A549 (cell line): ENCODE results near the gene PRSS36. TPM values are rescaled to one million over a fixed set of nuclear protein-coding genes. Genes with fewer than 3 reads are reported as not detected.

Experiments
- ATAC-seq, 2 experiments: fragments of 200-7000 bp in 1 of 2; fragments of >200 bp in 1 of 2; cut with Nextera tagmentation in 1 of 2; cut with Tn5 transposase in 1 of 2; 3 replicates each; pipeline versions ENCODE4 v1.8.0 to v1.9.1; 2018 to 2020; ENCODE audit warnings: mild to moderate bottlenecking in 1 of 2, moderate library complexity in 1 of 2
- CTCF ChIA-PET: fragments of 300-600 bp; sonication (Branson Sonifier 250); formaldehyde crosslinking; extraction: SDS; loops from one replicate; lab custom pipeline; 2021; ENCODE audit warnings: antibody characterized with exemption, inconsistent platforms; lab: Yijun Ruan, JAX
- POLR2A ChIA-PET: fragments of 350-600 bp; formaldehyde crosslinking; extraction: SDS; loops from one replicate; lab custom pipeline; 2021; ENCODE audit warnings: antibody characterized with exemption, inconsistent platforms; lab: Yijun Ruan, JAX
- DNase-seq, 2 experiments: peaks; one replicate each; pipeline versions ENCODE4 v3.0.0 to v3.0.0-alpha.2; 2011 to 2016; ENCODE audit warnings: low read depth in 1 of 2, low spot score in 1 of 2
- FAIRE-seq: peaks from 2 replicates; lab custom pipeline; 2011; peaks lifted over from hg19 to GRCh38; lab: Jason Lieb, UNC
- H3K27ac ChIP-seq, 2 experiments: fragments of >200 bp; sonication (Bioruptor Twin); formaldehyde crosslinking; 3 replicates each; pipeline ENCODE4 v1.5.1; 2016 to 2017
- H3K4me1 ChIP-seq: fragments of >200 bp; sonication (Bioruptor Twin); formaldehyde crosslinking; 3 replicates; pipeline ENCODE4 v1.6.1; 2016
- H3K4me2 ChIP-seq: fragments of >200 bp; sonication (Bioruptor Twin); formaldehyde crosslinking; 3 replicates; pipeline ENCODE4 v1.6.1; 2016
- H3K4me3 ChIP-seq: fragments of >200 bp; sonication (Bioruptor Twin); formaldehyde crosslinking; 3 replicates; pipeline ENCODE4 v1.5.1; 2016
- H3K9me3 ChIP-seq: fragments of >200 bp; sonication (Bioruptor Twin); formaldehyde crosslinking; 3 replicates; pipeline ENCODE4 v1.6.1; 2016
- EHF ChIP-seq: fragments of 250-450 bp; sonication (Bioruptor Pico); IDR thresholded peaks from 2 replicates; pipeline ENCODE4 v1.5.0; 2020; ENCODE audit warnings: mild to moderate bottlenecking
- EP300 ChIP-seq, 2 experiments: fragments of >200 bp; sonication (Bioruptor Twin); formaldehyde crosslinking; IDR thresholded peaks; 2 replicates in 1 of 2; 3 replicates in 1 of 2; pipeline ENCODE4 v1.6.1; 2016 to 2017
- FOSB ChIP-seq: fragments of 250-450 bp; sonication (Bioruptor Pico); IDR thresholded peaks from 2 replicates; pipeline ENCODE4 v1.5.0; 2020; ENCODE audit warnings: mild to moderate bottlenecking, moderate library complexity
- HDAC2 ChIP-seq: fragments of 200-600 bp; sonication (generic); IDR thresholded peaks from 2 replicates; pipeline ENCODE4 v1.6.1; 2016
- HEYL ChIP-seq: fragments of 250-450 bp; sonication (Bioruptor Pico); IDR thresholded peaks from 2 replicates; pipeline ENCODE4 v1.8.0; 2021; ENCODE audit warnings: mild to moderate bottlenecking, moderate library complexity
- HOXA7 ChIP-seq: fragments of 250-450 bp; sonication (Bioruptor Pico); IDR thresholded peaks from 2 replicates; pipeline ENCODE4 v1.5.0; 2020; ENCODE audit warnings: mild to moderate bottlenecking, moderate library complexity
- JUNB ChIP-seq: fragments of >200 bp; sonication (Bioruptor Twin); formaldehyde crosslinking; IDR thresholded peaks from 2 replicates; pipeline ENCODE4 v1.6.1; 2016
- MAFK ChIP-seq: fragments of 450-650 bp; IDR thresholded peaks from 2 replicates; pipeline ENCODE4 v1.6.1; 2014; ENCODE audit not compliant: partially characterized antibody
- MAX ChIP-seq: IDR thresholded peaks from 2 replicates; pipeline ENCODE4 v1.6.1; 2012
- NFE2L2 ChIP-seq: fragments of 150-350 bp; conservative IDR thresholded peaks from 2 replicates; pipeline ENCODE4 v1.6.1; 2014; ENCODE audit warnings: low read length
- NPAS2 ChIP-seq: fragments of 250-450 bp; sonication (Bioruptor Pico); IDR thresholded peaks from 2 replicates; pipeline ENCODE4 v1.8.0; 2022; ENCODE audit warnings: mild to moderate bottlenecking, moderate library complexity, borderline replicate concordance
- NR3C1 ChIP-seq: fragments of >200 bp; sonication (Bioruptor Twin); formaldehyde crosslinking; IDR thresholded peaks from 3 replicates; pipeline ENCODE4 v1.6.1; 2017
- ZC3H11A ChIP-seq: fragments of 450-650 bp; IDR thresholded peaks from 2 replicates; pipeline ENCODE4 v1.6.1; 2014; ENCODE audit warnings: antibody characterized with exemption, mild to moderate bottlenecking
- WGBS: methylation state at CpG from one replicate; pipeline ENCODE4 v1.1.6; 2017; ENCODE audit errors: missing lambda C conversion rate; 5-methylcytosine and 5-hydroxymethylcytosine counted together
- polyA plus RNA-seq, 4 experiments: library from polyadenylated mRNA; depleted of rRNA in 3 of 4; stranded (reverse); fragments of >200 nt; fragmentation: RNase III in 1 of 4; extraction: RNeasy Plus Mini Kit Qiagen cat#74134 plus additional on column Dnase treatment in 1 of 4; gene quantifications; 2 replicates in 3 of 4; 3 replicates in 1 of 4; pipeline ENCODE4 v1.2.3, GENCODE V29; 2011 to 2017
- TF ChIP-seq, protein P1 (sequence below): fragments of >200 bp; sonication (Bioruptor Twin); formaldehyde crosslinking; IDR thresholded peaks from 2 replicates; pipeline ENCODE4 v1.6.1; 2016
- TF ChIP-seq, protein P2 (sequence below): fragments of 250-450 bp; sonication (Bioruptor Pico); IDR thresholded peaks from 2 replicates; pipeline ENCODE4 v1.5.0; 2020; ENCODE audit warnings: low read depth, mild to moderate bottlenecking, moderate library complexity
- TF ChIP-seq, protein P3 (sequence below): IDR thresholded peaks from 2 replicates; pipeline ENCODE4 v1.6.1; 2012
- TF ChIP-seq, protein P4 (sequence below): fragments of >200 bp; sonication (Bioruptor Twin); formaldehyde crosslinking; IDR thresholded peaks from 3 replicates; pipeline ENCODE4 v1.5.1; 2016

PRSS36 gene
- polyA plus RNA-seq, 2 of the 4 experiments (the other 2 are of a cell fraction): 0.41 to 0.75 TPM

DNA sequence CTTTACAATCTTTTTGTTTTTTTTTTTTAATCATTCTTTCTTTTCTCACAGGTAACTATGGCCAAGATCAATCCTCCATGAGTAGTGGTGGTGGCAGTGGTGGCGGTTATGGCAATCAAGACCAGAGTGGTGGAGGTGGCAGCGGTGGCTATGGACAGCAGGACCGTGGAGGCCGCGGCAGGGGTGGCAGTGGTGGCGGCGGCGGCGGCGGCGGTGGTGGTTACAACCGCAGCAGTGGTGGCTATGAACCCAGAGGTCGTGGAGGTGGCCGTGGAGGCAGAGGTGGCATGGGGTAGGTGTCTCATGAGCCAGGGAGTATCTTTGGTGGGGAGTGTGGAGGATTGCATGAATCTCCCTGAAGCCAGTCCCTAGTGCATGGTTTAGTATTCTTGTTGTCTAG lies 35.0 kb upstream of the PRSS36 start:
- H3K4me1 ChIP-seq: peaks cover 29% of the 10 kb centered on the region
- H3K4me2 ChIP-seq: no peak overlapping the region
- H3K9me3 ChIP-seq: no peaks in the 10 kb centered on the region
- H3K27ac ChIP-seq: no peak overlapping the region
- H3K4me3 ChIP-seq: no peak overlapping the region
- TF ChIP-seq HDAC2 (no peak), NPAS2 (CRISPR knock-in tag) (no peak), HEYL (CRISPR knock-in tag) (no peak), ZC3H11A (no peak), MAX (no peak), NR3C1 (no peak)
- TF ChIP-seq, protein P1, sequence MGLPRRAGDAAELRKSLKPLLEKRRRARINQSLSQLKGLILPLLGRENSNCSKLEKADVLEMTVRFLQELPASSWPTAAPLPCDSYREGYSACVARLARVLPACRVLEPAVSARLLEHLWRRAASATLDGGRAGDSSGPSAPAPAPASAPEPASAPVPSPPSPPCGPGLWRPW: no peak
- TF ChIP-seq, protein P2, sequence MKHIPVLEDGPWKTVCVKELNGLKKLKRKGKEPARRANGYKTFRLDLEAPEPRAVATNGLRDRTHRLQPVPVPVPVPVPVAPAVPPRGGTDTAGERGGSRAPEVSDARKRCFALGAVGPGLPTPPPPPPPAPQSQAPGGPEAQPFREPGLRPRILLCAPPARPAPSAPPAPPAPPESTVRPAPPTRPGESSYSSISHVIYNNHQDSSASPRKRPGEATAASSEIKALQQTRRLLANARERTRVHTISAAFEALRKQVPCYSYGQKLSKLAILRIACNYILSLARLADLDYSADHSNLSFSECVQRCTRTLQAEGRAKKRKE (CRISPR knock-in tag): no peak
- TF ChIP-seq, protein P3, sequence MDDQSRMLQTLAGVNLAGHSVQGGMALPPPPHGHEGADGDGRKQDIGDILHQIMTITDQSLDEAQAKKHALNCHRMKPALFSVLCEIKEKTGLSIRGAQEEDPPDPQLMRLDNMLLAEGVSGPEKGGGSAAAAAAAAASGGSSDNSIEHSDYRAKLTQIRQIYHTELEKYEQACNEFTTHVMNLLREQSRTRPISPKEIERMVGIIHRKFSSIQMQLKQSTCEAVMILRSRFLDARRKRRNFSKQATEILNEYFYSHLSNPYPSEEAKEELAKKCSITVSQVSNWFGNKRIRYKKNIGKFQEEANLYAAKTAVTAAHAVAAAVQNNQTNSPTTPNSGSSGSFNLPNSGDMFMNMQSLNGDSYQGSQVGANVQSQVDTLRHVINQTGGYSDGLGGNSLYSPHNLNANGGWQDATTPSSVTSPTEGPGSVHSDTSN: no peak
- CTCF ChIA-PET: interaction anchor here (0.6 kb wide), 2 partner anchors 149 to 200 kb away, joined by 3 to 5 read pairs; partner anchors contain the start of gene HSD3B7
- DNase-seq (no peak), FAIRE-seq (no peak), ATAC-seq (no peak)
- WGBS: 95% methylated on average over 14 of the region's 14 CpGs
- POLR2A ChIA-PET: interaction anchor here (1.2 kb wide), 1 partner anchor 67 kb away, joined by 3 read pairs; the partner anchor contains the start of gene KAT8

GRCh38 chr16:31183432-31184428 lies 33.9 kb upstream of the PRSS36 start:
- CTCF ChIA-PET: interaction anchor here (0.6 to 2.3 kb wide), 8 partner anchors 9 to 268 kb away, joined by 3 to 13 read pairs (median 5); partner anchors contain the start of gene HSD3B7
- H3K4me3 ChIP-seq: no peak overlapping the region; the same call in 2 of the 3 replicates
- POLR2A ChIA-PET: interaction anchor here (0.8 kb wide), 1 partner anchor 12 kb away, joined by 3 read pairs; no protein-coding TSS in a partner anchor
- peak overlapping the region; percentile 95 for H3K4me2 ChIP-seq
- TF ChIP-seq ZC3H11A (no peak), EP300 (IDR thresholded peaks at IDR 0.05) (no peak), NFE2L2 (no peak), JUNB (no peak)
- FAIRE-seq: no peak
- WGBS: 92% methylated on average over 10 of the region's 10 CpGs
- H3K4me1 ChIP-seq: peaks cover 32% of the 10 kb centered on the region
- no peak for DNase-seq
- no peak overlapping the region for H3K27ac ChIP-seq
- H3K9me3 ChIP-seq: no peaks in the 10 kb centered on the region
- no peak for ATAC-seq

DNA sequence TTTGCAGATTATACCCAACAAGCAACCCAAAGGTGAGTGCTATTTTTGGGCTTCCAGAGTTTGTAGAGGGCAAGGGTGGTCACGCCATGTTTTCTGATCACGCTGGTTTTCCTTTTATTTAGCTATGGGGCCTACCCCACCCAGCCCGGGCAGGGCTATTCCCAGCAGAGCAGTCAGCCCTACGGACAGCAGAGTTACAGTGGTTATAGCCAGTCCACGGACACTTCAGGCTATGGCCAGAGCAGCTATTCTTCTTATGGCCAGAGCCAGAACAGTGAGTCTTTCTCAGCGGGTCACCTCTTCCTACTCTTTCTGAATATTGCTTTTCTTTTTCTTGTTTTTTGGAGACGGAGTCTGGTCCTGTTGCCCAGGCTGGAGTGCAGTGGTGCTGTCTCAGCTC lies 32.5 kb upstream of the PRSS36 start:
- DNase-seq (no peak), FAIRE-seq (no peak), ATAC-seq (no peak)
- H3K4me2 ChIP-seq: peak overlapping the region; percentile 95
- WGBS: 37% methylated on average over 7 of the region's 7 CpGs
- H3K4me3 ChIP-seq: peak overlapping the region; percentile 68
- ChIA-PET POLR2A (no interaction called here), CTCF (interaction anchor here (0.8 to 2.3 kb wide), 4 partner anchors 14 to 229 kb away, joined by 4 to 13 read pairs (median 5); no protein-coding TSS in a partner anchor)
- H3K9me3 ChIP-seq: no peaks in the 10 kb centered on the region
- peak overlapping the region in 1 of 2 experiments; percentile 97; a peak in 1 of 6 replicates for H3K27ac ChIP-seq
- peaks cover 32% of the 10 kb centered on the region for H3K4me1 ChIP-seq
- TF ChIP-seq EHF (no peak), MAFK (no peak), HOXA7 (CRISPR knock-in tag) (no peak), FOSB (CRISPR knock-in tag) (no peak)
- TF ChIP-seq, protein P1: no peak
- TF ChIP-seq, protein P4, sequence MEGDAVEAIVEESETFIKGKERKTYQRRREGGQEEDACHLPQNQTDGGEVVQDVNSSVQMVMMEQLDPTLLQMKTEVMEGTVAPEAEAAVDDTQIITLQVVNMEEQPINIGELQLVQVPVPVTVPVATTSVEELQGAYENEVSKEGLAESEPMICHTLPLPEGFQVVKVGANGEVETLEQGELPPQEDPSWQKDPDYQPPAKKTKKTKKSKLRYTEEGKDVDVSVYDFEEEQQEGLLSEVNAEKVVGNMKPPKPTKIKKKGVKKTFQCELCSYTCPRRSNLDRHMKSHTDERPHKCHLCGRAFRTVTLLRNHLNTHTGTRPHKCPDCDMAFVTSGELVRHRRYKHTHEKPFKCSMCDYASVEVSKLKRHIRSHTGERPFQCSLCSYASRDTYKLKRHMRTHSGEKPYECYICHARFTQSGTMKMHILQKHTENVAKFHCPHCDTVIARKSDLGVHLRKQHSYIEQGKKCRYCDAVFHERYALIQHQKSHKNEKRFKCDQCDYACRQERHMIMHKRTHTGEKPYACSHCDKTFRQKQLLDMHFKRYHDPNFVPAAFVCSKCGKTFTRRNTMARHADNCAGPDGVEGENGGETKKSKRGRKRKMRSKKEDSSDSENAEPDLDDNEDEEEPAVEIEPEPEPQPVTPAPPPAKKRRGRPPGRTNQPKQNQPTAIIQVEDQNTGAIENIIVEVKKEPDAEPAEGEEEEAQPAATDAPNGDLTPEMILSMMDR: no peak
